ENCODE measurements around the gene RAPGEF3. TPM values are rescaled to one million over a fixed set of nuclear protein-coding genes. Genes with fewer than 3 reads are reported as not detected.

The RAPGEF3 gene
- total and polyA plus RNA-seq, 2 of the 13 experiments (the other 11 are each of a cell fraction or from before 2014, with no cell fraction given) = 0.07 TPM

GRCh38 chr12:47742253-47742825 is 16.3 kb downstream of the RAPGEF3 start (continued):
- TF ChIP-seq ZNF788 (CRISPR knock-in tag; IDR thresholded peaks at IDR 0.05; ENCODE audit: borderline replicate concordance) (0 out of 2 replicates have a peak, but pooled peaks have one; percentile 27), RCOR2 (CRISPR knock-in tag; IDR thresholded peaks at IDR 0.05) (0 out of 2 replicates have a peak, but pooled peaks have one; percentile 54), ZNF709 (CRISPR knock-in tag; IDR thresholded peaks at IDR 0.05) (no peak), RAD21 (CRISPR knock-in tag; IDR thresholded peaks at IDR 0.05) (peak; percentile 72), STAG1 (CRISPR knock-in tag; IDR thresholded peaks at IDR 0.05) (peak; percentile 77), ESRRA (CRISPR knock-in tag; IDR thresholded peaks at IDR 0.05; ENCODE audit: low read depth) (0 out of 2 replicates have a peak, but pooled peaks have one; percentile 58), NFE2L1 (CRISPR knock-in tag; IDR thresholded peaks at IDR 0.05; ENCODE audit: borderline replicate concordance) (no peak), ELF1 (CRISPR knock-in tag; IDR thresholded peaks at IDR 0.05) (0 out of 2 replicates have a peak, but pooled peaks have one; percentile 26), MTERF4 (CRISPR knock-in tag; IDR thresholded peaks at IDR 0.05) (no peak), CCAR2 (optimal IDR thresholded peaks at IDR 0.05; ENCODE audit: low read depth, low read length) (peak; percentile 88), KMT2A (CRISPR knock-in tag; IDR thresholded peaks at IDR 0.05) (0 out of 2 replicates have a peak, but pooled peaks have one; percentile 30), HDAC2 (CRISPR knock-in tag; IDR thresholded peaks at IDR 0.05) (peak; percentile 30; the same call in 1 of the 2 replicates), HNF4G (IDR thresholded peaks at IDR 0.05; ENCODE audit: borderline replicate concordance, low read depth, low read length) (peak; percentile 97), HNF4G (CRISPR knock-in tag; IDR thresholded peaks at IDR 0.05; ENCODE audit: borderline replicate concordance, low read depth) (peak; percentile 78), TRIM24 (CRISPR knock-in tag; IDR thresholded peaks at IDR 0.05) (no peak), KDM1A (CRISPR knock-in tag; IDR thresholded peaks at IDR 0.05) (peak; percentile 68; the same call in 1 of the 2 replicates), CBX5 (CRISPR knock-in tag; IDR thresholded peaks at IDR 0.05; ENCODE audit: borderline replicate concordance) (0 out of 2 replicates have a peak, but pooled peaks have one; percentile 59), TFAP4 (IDR thresholded peaks at IDR 0.05; ENCODE audit: borderline replicate concordance, low read depth) (0 out of 2 replicates have a peak, but pooled peaks have one; percentile 15), CTCF (CRISPR knock-in tag; IDR thresholded peaks at IDR 0.05) (peak; percentile 89), JUN (CRISPR knock-in tag; IDR thresholded peaks at IDR 0.05) (no peak), ZEB1 (IDR thresholded peaks at IDR 0.05; ENCODE audit: insufficient replicate concordance, low read depth) (peak; percentile 47), NR2F6 (IDR thresholded peaks at IDR 0.05) (peak; percentile 77), NR2F6 (CRISPR knock-in tag; IDR thresholded peaks at IDR 0.05) (peak; percentile 76), HNF4A (CRISPR knock-in tag; IDR thresholded peaks at IDR 0.05) (peak; percentile 92), FOSL2 (CRISPR knock-in tag; IDR thresholded peaks at IDR 0.05) (0 out of 2 replicates have a peak, but pooled peaks have one; percentile 29)
